CD4-positive, alpha-beta T cell treated with Interleukin-4 for 1 hour (primary cell): Measurements from ENCODE around the gene RNF41.
"Not testable (repeated sequence)": the region's sequence is repeated elsewhere in the genome, so short reads cannot be mapped to it uniquely, and the experiment has no call there.

Experiments used
- DNase-seq, 2 donors: peaks; one replicate each; pipeline ENCODE4 v3.0.0-alpha.2; 2020 to 2022

Gene RNF41

GRCh38 chr12:56221757-56222530 is at the start of gene RNF41:
Gene RNF41 (minus strand): TSS chr12:56221922. CDS start chr12:56214047, 7,875 bp downstream.
- DNase-seq = peak; percentile 95

DNA sequence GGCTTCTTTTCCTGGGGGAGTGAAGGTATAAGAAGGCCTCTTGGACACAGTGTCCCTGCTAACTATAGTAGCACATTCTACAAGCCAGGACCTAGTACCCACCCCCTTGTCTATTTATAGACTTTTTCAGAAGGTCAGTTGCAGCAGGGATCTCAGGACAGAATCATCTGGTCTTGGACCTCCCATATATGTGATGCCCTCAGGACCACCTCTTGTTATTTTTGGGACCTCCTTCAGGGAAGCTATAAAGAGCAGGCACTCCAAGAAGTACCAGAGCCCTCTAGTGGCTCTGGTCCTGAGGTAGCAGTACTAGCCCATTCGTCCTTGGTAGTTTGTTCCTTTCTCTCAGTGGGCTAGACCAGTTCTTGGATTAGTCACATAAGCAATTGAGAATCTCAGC is 49.3 kb upstream of the RNF41 start:
- no peak for DNase-seq

DNA sequence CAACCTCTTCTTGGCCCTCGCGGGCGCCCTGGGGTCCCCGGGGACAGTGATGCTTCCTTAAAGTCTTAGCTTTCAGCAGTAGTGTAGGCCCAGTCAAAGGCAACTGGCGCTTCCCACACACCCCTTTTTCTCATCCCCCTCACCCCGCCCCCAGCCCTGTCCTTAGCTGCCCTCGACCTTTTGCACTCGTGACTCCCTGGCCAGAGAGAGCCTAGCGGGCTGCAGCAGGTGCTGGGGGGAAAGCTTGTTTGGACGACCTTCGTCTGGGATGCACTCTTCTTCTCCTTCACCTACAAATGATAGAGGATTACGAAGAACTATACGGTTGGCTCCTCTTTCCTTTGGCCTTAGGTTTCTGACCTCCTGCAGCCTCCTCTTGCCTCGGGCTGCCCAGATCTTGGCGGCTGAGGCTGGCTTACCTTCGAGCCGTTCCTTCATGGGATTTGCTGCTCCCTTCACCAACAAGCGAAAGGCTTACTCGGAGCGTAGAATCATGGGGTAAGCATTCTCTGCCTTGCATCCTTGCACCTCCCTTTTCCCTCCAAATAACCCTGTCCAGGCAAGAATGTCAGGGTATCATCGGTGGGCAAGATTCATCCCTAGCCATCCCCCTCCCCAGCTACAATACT is 45.8 kb upstream of the RNF41 start:
- DNase-seq = no peak

DNA sequence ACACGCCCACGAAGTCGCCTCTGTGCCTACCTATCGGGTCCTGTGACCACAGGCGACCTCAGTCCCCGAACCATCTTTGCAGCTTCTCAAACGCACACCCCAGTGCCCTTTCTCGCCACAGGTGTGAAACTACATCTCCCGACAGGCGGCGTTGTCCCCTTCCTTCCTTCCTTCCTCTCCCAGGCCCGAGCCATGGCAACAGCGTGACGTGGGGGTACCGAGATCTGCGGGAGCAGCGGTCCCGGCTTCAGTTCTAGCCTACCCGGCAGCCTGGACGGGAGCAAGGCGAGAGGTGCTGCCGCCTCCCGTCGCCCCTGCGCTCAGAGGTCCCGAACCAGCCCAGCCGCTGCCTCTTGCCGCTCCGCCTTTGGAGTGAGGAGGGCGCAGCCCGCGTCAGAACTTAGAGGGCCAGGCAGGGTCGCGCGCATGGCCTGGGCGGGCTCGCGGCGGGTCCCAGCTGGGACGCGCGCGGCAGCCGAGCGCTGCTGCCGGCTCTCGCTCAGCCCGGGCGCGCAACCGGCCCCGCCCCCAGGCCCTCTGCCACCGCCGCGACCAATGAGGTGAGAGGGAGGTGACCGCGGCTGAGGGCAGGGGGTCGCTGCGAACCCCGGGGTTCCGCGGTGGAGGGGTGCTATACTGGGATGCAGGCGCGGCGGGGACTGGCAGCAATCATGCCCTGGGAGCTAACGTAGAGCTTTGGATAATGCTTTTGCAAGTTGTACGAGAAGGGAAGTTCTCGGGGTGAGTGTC is 45.1 kb upstream of the RNF41 start, which contains the start of gene COQ10A:
COQ10A (plus strand) TSS at position 250 of the 750 bp plus-strand sequence; CDS start at position 427, 177 bp downstream.
- peak; percentile 91 to 92 for DNase-seq

GRCh38 chr12:56266068-56266692 is 44.5 kb upstream of the RNF41 start:
- not testable (repeated sequence) for DNase-seq

DNA sequence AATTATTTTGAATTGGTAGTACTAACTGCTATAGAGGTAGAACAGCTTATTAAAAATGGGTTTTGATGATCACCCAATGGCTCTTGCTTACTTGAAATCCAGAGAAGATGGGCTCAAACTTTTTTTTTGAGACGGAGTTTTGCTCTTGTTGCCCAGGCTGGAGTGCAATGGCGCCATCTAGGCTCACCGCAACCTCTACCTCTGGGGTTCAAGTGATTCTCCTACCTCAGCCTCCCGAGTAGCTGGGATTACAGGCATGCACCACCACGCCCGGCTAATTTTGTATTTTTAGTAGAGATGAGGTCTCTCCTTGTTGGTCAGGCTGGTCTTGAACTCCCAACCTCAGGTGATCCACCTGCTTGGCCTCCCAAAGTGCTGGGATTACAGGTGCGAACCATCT is 41.2 kb upstream of the RNF41 start:
- DNase-seq = not testable (repeated sequence)

DNA sequence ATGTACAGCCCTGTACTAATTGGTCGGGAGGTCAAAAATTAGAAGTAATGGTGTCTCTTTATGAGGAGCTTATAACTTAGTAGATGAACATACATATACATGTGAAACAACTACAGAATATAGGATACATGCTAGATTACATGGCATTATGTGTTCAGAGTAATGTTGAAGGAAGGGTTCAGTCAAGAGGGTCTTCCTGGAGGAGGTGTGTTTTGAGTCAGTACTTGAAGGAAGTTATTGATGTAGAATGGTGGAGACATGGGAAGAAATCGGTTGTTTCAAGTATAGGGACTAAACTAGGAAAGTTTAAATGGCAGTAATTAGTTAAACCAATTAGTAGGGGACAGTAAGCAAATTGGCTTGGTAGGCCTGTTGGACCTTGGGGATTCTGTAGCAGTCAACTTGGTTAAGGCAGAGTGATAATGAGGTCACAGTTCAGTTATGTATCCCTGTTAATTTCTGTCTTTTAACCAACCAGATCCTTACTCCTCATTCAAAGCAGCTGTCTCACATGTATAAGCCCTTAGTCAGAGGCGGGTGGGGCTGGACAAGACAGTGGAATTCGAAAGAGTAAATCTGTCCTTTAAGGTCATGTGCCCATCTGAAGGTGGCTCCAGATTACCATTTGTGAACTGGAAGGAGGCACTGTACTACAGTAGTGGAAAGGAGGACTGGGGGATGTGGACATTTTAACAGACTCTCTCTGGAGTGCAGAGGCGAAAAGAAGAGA is 39.9 kb upstream of the RNF41 start:
- no peak for DNase-seq

GRCh38 chr12:56260921-56261320 is 39.2 kb upstream of the RNF41 start:
- DNase-seq = no peak

- no peak for DNase-seq
Observed at GRCh38 chr12:56260380-56260779, 38.7 kb upstream of the RNF41 start.

- no peak for DNase-seq
Observed at GRCh38 chr12:56258820-56259183, 37.1 kb upstream of the RNF41 start.

GRCh38 chr12:56258068-56258819 is 36.5 kb upstream of the RNF41 start, which contains the start of gene ANKRD52:
Gene ANKRD52 (minus strand): TSS chr12:56258384. CDS start chr12:56258269, 115 bp downstream.
- peak; percentile 73 to 82 for DNase-seq

- DNase-seq = no peak
Observed at GRCh38 chr12:56257491-56258067, 35.9 kb upstream of the RNF41 start.

GRCh38 chr12:56257071-56257470 is 35.3 kb upstream of the RNF41 start:
- DNase-seq = no peak

- DNase-seq = no peak
Observed at GRCh38 chr12:56256326-56256960, 34.7 kb upstream of the RNF41 start.

GRCh38 chr12:56255671-56256070 is 33.9 kb upstream of the RNF41 start:
- DNase-seq = no peak

- no peak for DNase-seq
Observed at GRCh38 chr12:56253091-56253490, 31.4 kb upstream of the RNF41 start.

DNA sequence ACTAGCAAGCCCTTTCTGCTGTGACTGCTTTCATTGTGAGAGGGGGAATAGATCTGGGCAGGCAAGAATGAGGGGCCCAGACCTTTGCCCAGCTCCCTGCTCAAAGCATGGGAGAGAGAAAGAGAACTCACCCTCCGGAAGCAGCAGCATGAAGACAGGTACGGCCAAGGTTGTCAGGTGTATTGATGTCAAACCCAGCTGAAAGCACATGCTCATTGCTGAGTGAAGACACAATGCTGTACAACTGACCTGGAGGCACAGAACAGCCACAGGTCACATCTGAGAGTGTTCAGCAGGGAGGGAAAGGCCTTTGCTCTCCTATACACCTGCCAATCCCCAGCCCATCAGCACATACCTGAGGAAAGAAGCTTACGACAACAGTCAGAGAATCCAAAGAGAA is 30.9 kb upstream of the RNF41 start:
- no peak for DNase-seq

GRCh38 chr12:56248711-56249110 is 27.0 kb upstream of the RNF41 start:
- no peak for DNase-seq

DNA sequence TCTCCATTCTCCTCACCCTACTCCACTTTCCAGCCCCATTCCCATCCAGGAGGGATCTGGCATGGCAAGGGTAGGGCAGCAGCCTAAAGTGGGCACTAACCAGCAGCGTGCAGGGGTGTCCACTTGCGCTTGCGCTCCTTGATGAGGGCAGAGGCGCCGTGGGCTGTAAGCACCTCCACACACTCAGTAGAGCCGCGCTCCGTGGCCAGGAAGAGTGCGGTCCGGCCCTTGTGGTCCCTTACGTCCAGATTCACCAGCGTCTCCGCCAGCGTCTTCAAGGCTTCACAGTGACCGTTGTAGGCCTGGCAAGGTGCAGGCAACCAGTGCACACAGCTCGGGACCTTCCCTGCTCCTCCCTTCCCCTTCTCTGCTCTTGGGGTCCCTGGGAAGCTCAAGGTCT is 26.2 kb upstream of the RNF41 start:
- DNase-seq = no peak

DNA sequence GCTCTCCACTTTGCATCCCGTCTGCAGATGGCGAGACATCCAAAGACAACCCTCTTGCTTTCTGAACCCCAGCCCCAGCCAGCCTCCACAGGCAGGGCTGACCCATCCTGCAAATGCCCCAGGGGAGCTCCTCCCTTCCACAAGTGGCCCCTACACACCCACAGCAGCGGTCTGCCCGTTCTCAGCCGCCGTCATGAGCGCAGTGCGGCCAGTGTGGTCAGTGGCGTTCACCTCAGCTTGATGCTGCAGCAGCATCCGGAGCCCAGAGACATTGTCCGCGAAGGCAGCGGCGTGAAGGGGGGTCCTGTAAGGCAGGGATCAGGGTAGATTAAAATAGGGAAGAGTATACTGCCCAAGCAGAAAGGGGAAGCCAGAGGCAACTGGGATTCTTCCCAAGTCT is 22.8 kb upstream of the RNF41 start:
- no peak for DNase-seq

DNA sequence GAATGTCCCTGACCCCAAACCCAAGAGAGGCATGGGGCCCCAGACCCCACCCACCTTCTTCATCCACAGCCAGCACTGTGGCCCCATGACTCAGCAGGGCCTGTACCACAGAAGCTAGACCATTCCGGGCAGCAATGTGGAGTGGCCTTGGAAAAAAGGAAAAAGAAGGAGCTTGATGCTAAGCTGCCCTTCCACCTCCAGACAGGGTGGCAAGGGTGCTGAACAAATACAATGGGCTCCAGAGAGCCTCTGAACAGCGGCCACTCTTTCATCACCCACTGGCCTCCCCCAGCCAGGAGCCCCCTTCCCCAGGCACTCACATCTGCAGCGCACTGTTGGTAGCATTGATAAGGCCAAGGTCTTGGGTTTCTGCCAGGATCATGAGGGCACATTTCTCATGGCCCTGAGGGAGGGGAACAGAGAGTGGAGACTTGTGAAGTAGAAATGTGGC is 22.0 kb upstream of the RNF41 start:
- DNase-seq = no peak
